Left colon (tissue), 2 donors: ENCODE data around the gene CALY. TPM values are rescaled to one million over a fixed set of nuclear protein-coding genes. Genes with fewer than 3 reads are reported as not detected.
A peak's percentile ranks its signal among the peaks of the same experiment; 100 is the strongest.

Experiments used
- ATAC-seq: fragments of 200-7000 bp; cut with Tn5 transposase; one replicate; pipeline ENCODE4 v1.9.1; 2020; ENCODE audit warnings: mild to moderate bottlenecking, moderate library complexity
- DNase-seq, 2 donors: peaks; one replicate each; pipeline ENCODE4 v3.0.0-alpha.2; 2020
- intact Hi-C, 2 donors: fragments of 100-400 bp; cut with DNase I in 1 of 2; cut with micrococcal nuclease in 1 of 2; formaldehyde crosslinking; loops; one replicate each; pipeline versions ENCODE4 v1.11.2 to v1.14.0; 2022; cut with DNase I, micrococcal nuclease
- total RNA-seq, 2 donors: library from RNA; stranded (reverse); fragmentation: NEBNext Ultra II Directional; extraction: Animal tissue kit (Norgen Biotek cat#: 25700); gene quantifications; one replicate each; pipeline ENCODE4 v1.2.1, GENCODE V29; 2021
- donor health status: DM: no; HTN: no; CAD: no.
- donor health status: DM: yes; HTN: yes; CAD: no.

CALY gene
- total RNA-seq, 2 donors from 2014 or later, result 0.43 to 1.6 TPM

GRCh38 chr10:133307776-133308420 lies 28.8 kb downstream of the CALY start:
- ATAC-seq (peak; percentile 44), DNase-seq (peak; percentile 81 to 95)
- intact Hi-C loops, result no loop called here

GRCh38 chr10:133306941-133307379 lies 29.7 kb downstream of the CALY start:
- ATAC-seq (no peak), DNase-seq (no peak)
- intact Hi-C loops, result no loop called here

GRCh38 chr10:133306097-133306476 lies 30.6 kb downstream of the CALY start:
- DNase-seq (no peak), ATAC-seq (no peak)
- intact Hi-C loops, result no loop called here

- intact Hi-C loops, result no loop called here
- DNase-seq (no peak), ATAC-seq (no peak)
Measured at GRCh38 chr10:133303206-133303605, 33.5 kb downstream of the CALY start.

GRCh38 chr10:133302230-133302629 lies 34.5 kb downstream of the CALY start:
- DNase-seq, result no peak
- no peak for ATAC-seq
- intact Hi-C loops, result no loop called here

GRCh38 chr10:133299738-133300137 lies 37.0 kb downstream of the CALY start:
- no peak for ATAC-seq
- intact Hi-C loops, result no loop called here

GRCh38 chr10:133299224-133299623 lies 37.5 kb downstream of the CALY start:
- intact Hi-C loops, result no loop called here
- no peak for DNase-seq

More at GRCh38 chr10:133299738-133300137, 37.0 kb downstream of the CALY start:
- DNase-seq, result no peak

GRCh38 chr10:133298466-133298865 lies 38.2 kb downstream of the CALY start:
- no peak for ATAC-seq
- no peak for DNase-seq
- intact Hi-C loops, result no loop called here

More at GRCh38 chr10:133299224-133299623, 37.5 kb downstream of the CALY start:
- ATAC-seq, result no peak

GRCh38 chr10:133297504-133297903 lies 39.2 kb downstream of the CALY start:
- ATAC-seq (no peak), DNase-seq (no peak)
- intact Hi-C loops, result no loop called here

GRCh38 chr10:133295426-133296320 lies 41.0 kb downstream of the CALY start:
- intact Hi-C loops, result no loop called here
- ATAC-seq, result no peak
- DNase-seq, result no peak

GRCh38 chr10:133294189-133294588 lies 42.5 kb downstream of the CALY start:
- intact Hi-C loops, result no loop called here
- DNase-seq, result no peak
- peak; percentile 6 for ATAC-seq

- intact Hi-C loops, result no loop called here
- ATAC-seq, result no peak
Measured at GRCh38 chr10:133293810-133294119, 42.9 kb downstream of the CALY start.

GRCh38 chr10:133292919-133293809 lies 43.5 kb downstream of the CALY start:
- ATAC-seq, result no peak
- DNase-seq, result no peak
- intact Hi-C loops, result no loop called here

More at GRCh38 chr10:133293810-133294119, 42.9 kb downstream of the CALY start:
- no peak for DNase-seq

GRCh38 chr10:133289761-133290160 lies 46.9 kb downstream of the CALY start:
- no peak for DNase-seq
- no peak for ATAC-seq
- intact Hi-C loops, result no loop called here

GRCh38 chr10:133287832-133288500 lies 48.7 kb downstream of the CALY start:
- ATAC-seq (no peak), DNase-seq (no peak)
- intact Hi-C loops, result no loop called here

- DNase-seq (no peak), ATAC-seq (no peak)
- intact Hi-C loops, result no loop called here
Measured at GRCh38 chr10:133286366-133286765, 50.3 kb downstream of the CALY start.

GRCh38 chr10:133285217-133285616 lies 51.5 kb downstream of the CALY start:
- ATAC-seq (no peak), DNase-seq (no peak)
- intact Hi-C loops, result no loop called here

GRCh38 chr10:133283931-133284330 lies 52.8 kb downstream of the CALY start:
- intact Hi-C loops, result no loop called here
- ATAC-seq (no peak), DNase-seq (no peak)

GRCh38 chr10:133282846-133283390 lies 53.8 kb downstream of the CALY start:
- no peak for ATAC-seq

More at GRCh38 chr10:133282846-133283390, 53.8 kb downstream of the CALY start:
- intact Hi-C loops, result no loop called here
- DNase-seq, result no peak
